Heart left ventricle (tissue), 16 donors: ENCODE measurements around the gene ATXN7L3. TPM values are rescaled to one million over a fixed set of nuclear protein-coding genes. Genes with fewer than 3 reads are reported as not detected.

Experiments
- ATAC-seq, 4 donors: fragments of 200-7000 bp; cut with Tn5 transposase; one replicate each; pipeline ENCODE4 v1.9.1; 2020 to 2022; ENCODE audit warnings: moderate library complexity in 4 of 4, mild to moderate bottlenecking in 3 of 4, moderate number of reproducible peaks in 1 of 4
- DNase-seq, 5 donors: peaks; one replicate each; pipeline ENCODE4 v3.0.0-alpha.2; 2020
- H3K27ac ChIP-seq, 12 donors: fragments of 200-600 bp; sonication (generic) in 4 of 12; one replicate each; pipeline versions ENCODE4 v1.5.0 to v1.8.0; 2016 to 2022; ENCODE audit warnings: mild to moderate bottlenecking in 2 of 12
- H3K27me3 ChIP-seq, 9 donors: fragments of 200-600 bp; sonication (generic) in 2 of 9; one replicate each; pipeline versions ENCODE4 v1.5.1 to v1.8.0; 2016 to 2022; ENCODE audit warnings: mild to moderate bottlenecking in 3 of 9
- H3K36me3 ChIP-seq, 9 donors: fragments of 200-600 bp; sonication (generic) in 2 of 9; one replicate each; pipeline versions ENCODE4 v1.5.0 to v1.8.0; 2018 to 2022; ENCODE audit warnings: mild to moderate bottlenecking in 2 of 9
- H3K4me1 ChIP-seq, 12 donors: fragments of 200-600 bp; sonication (generic) in 4 of 12; one replicate each; pipeline versions ENCODE4 v1.5.0 to v1.8.0; 2016 to 2022; ENCODE audit warnings: mild to moderate bottlenecking in 3 of 12
- H3K4me3 ChIP-seq, 12 donors: fragments of 200-600 bp; sonication (generic) in 4 of 12; one replicate each; pipeline versions ENCODE4 v1.5.0 to v1.8.0; 2017 to 2022; ENCODE audit warnings: mild to moderate bottlenecking in 9 of 12, moderate library complexity in 4 of 12
- H3K9me3 ChIP-seq, 12 donors: fragments of 200-600 bp; sonication (generic) in 4 of 12; one replicate each; pipeline versions ENCODE4 v1.5.0 to v1.8.0; 2016 to 2022; ENCODE audit warnings: mild to moderate bottlenecking in 1 of 12
- CTCF ChIP-seq, 12 donors: fragments of 200-600 bp; sonication (generic) in 4 of 12; IDR thresholded peaks; one replicate each; pipeline versions ENCODE4 v1.5.0 to v1.8.0; 2018 to 2022; ENCODE audit warnings: antibody characterized with exemption in 12 of 12, mild to moderate bottlenecking in 5 of 12
- POLR2A ChIP-seq, 2 donors: fragments of 450-650 bp; IDR thresholded peaks; one replicate each; pipeline ENCODE4 v1.6.1; 2017; ENCODE audit warnings: antibody characterized with exemption in 2 of 2, mild to moderate bottlenecking in 2 of 2, moderate library complexity in 2 of 2
- WGBS, 4 donors: extraction: QIAGEN DNeasy Blood & Tissue Kit in 2 of 4; methylation state at CpG; one replicate each; pipeline versions ENCODE4 v1.1.5 to v1.1.7; 2013 to 2018; 5-methylcytosine and 5-hydroxymethylcytosine counted together
- intact Hi-C, 10 donors: fragments of 100-400 bp; cut with DNase I; formaldehyde crosslinking; loops; one replicate each; pipeline versions ENCODE4 v1.11.1 to v1.14.2; 2022
- polyA plus RNA-seq, 2 donors: library from polyadenylated mRNA; stranded (reverse); fragments of 200-250 nt; gene quantifications; one replicate each; pipeline ENCODE4 v1.2.3, GENCODE V29; 2013
- total RNA-seq, 9 donors: library from RNA; depleted of rRNA in 2 of 9; stranded (reverse); fragments of >200 nt in 2 of 9; fragmentation: NEBNext Ultra II Directional in 3 of 9; extraction: Animal tissue kit (Norgen Biotek cat#: 25700) in 3 of 9; gene quantifications; one replicate each; pipeline versions ENCODE4 v1.1.0 to v1.2.4, GENCODE V29; 2016 to 2023
- donor health status: ischemic (EF 13 %, LVEDD 7.1; RV severe dilation, severe dysfunction).
- donor health status: healthy with polysubstance abuse.
- donor health status: DM: no; HTN: yes; CAD: no.
- donor health status: DM: no; HTN: no; CAD: no.
- donor health status: ischemic (EF 25% LVEDD 6.9; RV normal size, moderate dysfunction).
- donor health status: ischemic (EF 25% LVEDD 5.7; RV mildly dilated, moderate dysfunction).
- donor health status: healthy.
- donor health status: DM: yes; HTN: yes; CAD: no.
- donor health status: ischemic (EF 35%, LVEDD 5.7; RV mildly dilated, moderate dysfunction).
- donor health status: nonischemic (EF 11% LVEDD 7.7; RV severe dilation, severe dysfunction).
- donor health status: DM: yes; HTN: yes; CAD: no.
- donor health status: PGD.
- donor health status: ischemic (EF 29% LVEDD 5.4; RV normal size, mild dysfunction).
- donor health status: nonischemic (EF 23%, LVEDD 6.1; RV moderate dilation, normal function).

The ATXN7L3 gene
- total and polyA plus RNA-seq, 11 donors, result 24.1 to 54.4 (median 35.3) TPM

GRCh38 chr17:44200478-44201155 lies 933 bp upstream of the ATXN7L3 start:
- Histone ChIP-seq H3K4me3 (peak overlapping the region; percentile 42 to 99 (median 91)), H3K27ac (peak overlapping the region; percentile 94 to 100 (median 98)), H3K36me3 (peaks cover 0 to 20% (median 16%) of the 10 kb centered on the region in 9 donors), H3K4me1 (peaks cover 0 to 42% (median 17%) of the 10 kb centered on the region in 12 donors), H3K9me3 (no peaks in the 10 kb centered on the region), H3K27me3 (no peaks in the 10 kb centered on the region)
- 5 to 10% (median 7%) methylated on average over 25 to 36 of the region's 36 CpGs for WGBS, 4 donors
- ATAC-seq, result peak in 3 of 4 donors; percentile 0 to 3 (median 0)
- peak in 1 of 2 donors; percentile 5 for TF ChIP-seq POLR2A (IDR thresholded peaks at IDR 0.05)
- TF ChIP-seq CTCF (IDR thresholded peaks at IDR 0.05), result no peak
- DNase-seq, result no peak
- intact Hi-C loops, result loop anchor here in 2 of 10 donors (1.0 kb wide), 2 partner anchors 18 to 19 kb away; partner anchors contain the start of gene UBTF (in 1 of the 2)

- DNase-seq (peak; percentile 66 to 88 (median 76)), ATAC-seq (peak in 3 of 4 donors; percentile 16 to 49 (median 17))
- Histone ChIP-seq H3K4me3 (peak overlapping the region; percentile 55 to 99 (median 91)), H3K27me3 (no peaks in the 10 kb centered on the region), H3K36me3 (peaks cover 0 to 37% (median 33%) of the 10 kb centered on the region in 9 donors), H3K27ac (peak overlapping the region; percentile 96 to 100 (median 98)), H3K4me1 (peaks cover 0 to 32% (median 17%) of the 10 kb centered on the region in 12 donors), H3K9me3 (no peaks in the 10 kb centered on the region)
- intact Hi-C loops, result no loop called here
- 1 to 2% (median 1%) methylated on average over 16 to 68 of the region's 68 CpGs for WGBS, 4 donors
- TF ChIP-seq POLR2A (IDR thresholded peaks at IDR 0.05) (no peak), CTCF (IDR thresholded peaks at IDR 0.05) (no peak)
Measured at GRCh38 chr17:44198721-44199552, 747 bp downstream of the ATXN7L3 start.

- 56 to 66% (median 64%) methylated on average over 8 to 11 of the region's 11 CpGs for WGBS, 4 donors
- Histone ChIP-seq H3K27ac (peak overlapping the region; percentile 96 to 100 (median 98)), H3K27me3 (no peaks in the 10 kb centered on the region), H3K36me3 (peaks cover 0 to 45% (median 39%) of the 10 kb centered on the region in 9 donors), H3K4me1 (peaks cover 0 to 27% (median 13%) of the 10 kb centered on the region in 12 donors), H3K4me3 (peak overlapping the region; percentile 55 to 99 (median 91)), H3K9me3 (no peaks in the 10 kb centered on the region)
- DNase-seq (peak in 1 of 5 donors; percentile 34), ATAC-seq (no peak)
- peak in 3 of 12 donors; percentile 6 to 20 (median 13) for TF ChIP-seq CTCF (IDR thresholded peaks at IDR 0.05)
- no peak for TF ChIP-seq POLR2A (IDR thresholded peaks at IDR 0.05)
- intact Hi-C loops, result no loop called here
Measured at GRCh38 chr17:44197980-44198720, 1.5 kb downstream of the ATXN7L3 start.
